Kasumi-1 (cell line): ENCODE results near the gene ASCC1.

Experiments
- DNase-seq, 2 experiments: peaks; one replicate each; lab custom pipeline; 2025; lab: John Stamatoyannopoulos, UW

Gene ASCC1

DNA sequence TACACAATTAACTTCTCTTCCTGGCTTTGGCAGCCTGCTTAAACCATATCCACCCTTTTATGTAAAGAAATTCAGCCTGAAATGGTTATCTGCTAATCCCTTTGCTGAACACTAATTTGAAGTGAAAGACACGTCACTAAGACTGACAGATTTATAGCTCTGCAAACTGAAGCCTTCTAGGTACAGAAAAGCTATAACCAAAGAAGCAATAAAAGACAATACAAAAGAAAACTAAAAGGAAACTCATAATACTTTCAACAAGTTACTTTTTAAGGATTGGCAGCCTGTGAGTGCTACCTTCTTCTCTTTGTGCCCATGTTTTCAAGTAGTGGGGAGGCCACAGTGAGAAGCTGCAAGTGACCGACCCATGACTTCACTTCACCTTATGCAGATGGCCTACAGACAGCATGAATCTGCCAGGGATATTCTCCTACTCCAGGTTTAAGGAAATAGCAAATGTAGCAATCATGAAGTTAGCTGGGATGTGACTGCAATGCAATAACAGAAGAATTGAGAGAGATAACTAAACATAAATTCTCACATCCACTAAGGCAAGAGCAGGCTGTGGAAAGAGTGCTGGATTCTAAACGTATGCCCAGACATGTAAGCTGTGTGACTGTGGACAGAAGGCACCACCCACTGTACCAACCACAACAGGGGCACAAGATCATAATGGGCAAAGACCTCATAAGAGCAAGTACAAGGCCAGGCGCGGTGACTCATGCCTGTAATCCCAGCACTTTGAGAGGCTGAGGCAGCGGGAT is 117.1 kb downstream of the ASCC1 start:
- DNase-seq: no peak

DNA sequence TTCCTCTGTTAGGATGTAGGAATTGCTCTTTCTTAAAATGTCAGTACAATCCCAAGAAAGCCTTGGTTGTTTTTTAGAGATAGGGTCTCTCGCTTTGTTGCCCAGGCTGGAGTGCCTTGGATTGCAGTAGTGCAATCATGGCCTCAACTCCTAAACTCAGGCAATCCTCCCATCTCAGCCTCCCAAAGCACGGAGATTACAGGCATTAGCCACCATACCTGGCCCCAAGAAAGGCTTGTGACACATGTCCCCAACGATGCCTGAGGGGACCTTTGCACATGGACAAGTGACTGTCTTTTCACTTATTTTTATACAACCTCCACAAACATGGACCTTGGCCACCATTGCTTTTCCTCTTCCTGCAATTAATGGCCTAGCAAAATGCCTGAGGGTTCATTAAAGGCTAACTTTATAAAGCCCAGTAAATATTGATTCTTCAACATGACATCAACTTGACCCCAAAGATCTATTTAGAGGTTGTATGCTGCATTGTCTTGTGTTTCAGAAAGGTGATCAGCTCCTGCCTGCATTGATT is 117.7 kb downstream of the ASCC1 start:
- no peak for DNase-seq

DNA sequence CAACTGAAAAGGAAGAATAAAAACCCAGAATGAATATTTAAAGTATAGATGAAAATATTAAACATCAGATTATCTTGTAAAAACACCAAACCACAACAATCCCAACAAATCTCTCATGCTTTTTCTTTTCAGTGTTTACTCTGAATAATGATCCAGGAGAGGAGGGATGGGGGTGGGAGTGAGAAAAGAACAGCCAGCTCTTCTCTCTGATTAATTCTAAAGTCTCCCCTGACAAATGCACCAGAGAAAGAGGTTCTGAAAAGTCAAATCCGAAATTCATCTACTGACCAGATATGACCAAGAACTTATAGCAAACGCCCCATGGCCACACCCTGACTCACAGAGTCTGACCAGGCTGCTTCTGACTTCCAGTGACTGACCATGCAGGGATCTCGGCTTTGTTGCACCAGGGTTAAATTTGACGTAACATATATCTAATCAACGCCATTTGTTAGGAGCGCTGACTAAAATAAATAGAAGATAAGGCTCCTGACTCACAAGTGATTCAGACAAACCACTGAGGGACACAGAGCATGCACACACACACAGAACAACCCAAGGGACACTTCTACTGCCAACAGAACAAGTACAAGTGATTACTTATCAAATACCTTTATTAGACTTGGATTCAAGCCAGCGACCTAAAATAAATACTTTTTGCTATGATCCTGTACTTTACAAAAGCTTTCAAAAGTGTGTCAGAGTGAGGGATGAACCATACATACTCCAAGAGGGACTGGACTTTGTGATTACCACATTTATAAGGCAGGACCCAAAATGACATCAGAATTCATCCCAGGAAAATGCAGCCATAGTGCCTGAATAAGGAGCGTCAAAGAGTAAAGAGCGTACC is 118.4 kb downstream of the ASCC1 start:
- DNase-seq: no peak

DNA sequence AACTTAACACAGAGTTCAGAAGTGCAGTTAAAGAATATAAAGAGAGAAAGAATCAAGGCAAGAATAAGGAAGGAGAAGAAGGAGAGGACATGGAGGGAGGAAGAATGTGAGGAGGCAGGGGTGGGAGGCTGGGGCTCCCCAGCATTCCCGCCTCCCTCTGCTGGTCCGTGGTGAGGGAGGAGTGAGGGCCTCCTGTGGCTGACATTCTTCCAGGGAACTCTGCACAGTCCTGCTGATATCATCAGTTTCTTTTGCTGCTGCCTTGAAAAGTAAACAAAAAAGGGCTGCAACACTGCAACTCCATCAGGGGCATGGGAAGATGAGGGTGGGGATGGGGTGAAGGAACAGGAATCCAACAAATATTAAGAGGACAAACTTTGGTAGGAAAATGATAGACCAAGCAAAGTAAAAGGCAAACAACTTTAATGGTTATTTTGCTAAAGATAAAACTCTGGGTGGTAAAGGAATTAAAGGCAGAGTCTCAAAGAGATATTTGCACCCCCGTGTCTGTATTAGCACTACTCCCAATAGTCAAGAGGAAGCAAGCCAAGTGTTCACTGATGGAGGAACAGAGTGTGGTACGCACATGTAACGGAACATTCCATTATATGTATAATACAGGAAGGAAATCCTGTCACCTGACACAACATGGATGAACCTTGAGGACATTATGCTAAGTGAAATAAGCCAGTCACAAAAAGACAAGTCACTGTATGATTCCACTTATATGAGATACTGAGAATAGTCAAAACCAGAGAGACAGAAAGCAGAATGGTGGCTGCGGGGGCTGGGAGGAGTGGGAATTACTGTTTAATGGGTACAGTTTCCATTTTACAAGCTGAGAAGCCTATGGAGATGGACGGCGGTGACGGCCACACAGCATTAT is 119.7 kb downstream of the ASCC1 start:
- no peak for DNase-seq

DNA sequence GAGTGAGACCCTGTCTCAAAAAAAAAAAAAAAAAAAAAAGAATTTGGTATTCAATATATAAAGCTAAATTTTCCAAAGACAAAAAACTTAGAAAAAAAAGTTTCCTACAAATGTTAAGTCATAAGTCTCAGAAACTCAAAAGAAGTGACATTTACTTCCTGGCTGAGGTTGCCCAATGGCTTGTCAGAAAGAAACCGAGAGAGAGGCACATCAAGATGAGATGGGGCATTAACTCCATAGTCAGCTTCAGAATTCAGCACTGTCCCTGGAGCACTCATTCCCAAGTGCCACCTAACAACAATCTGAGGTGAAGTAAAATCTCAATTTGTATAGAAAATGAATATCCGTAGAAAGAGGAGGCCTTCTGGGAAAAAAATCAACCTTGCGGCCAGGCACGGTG is 120.9 kb downstream of the ASCC1 start:
- no peak for DNase-seq

DNA sequence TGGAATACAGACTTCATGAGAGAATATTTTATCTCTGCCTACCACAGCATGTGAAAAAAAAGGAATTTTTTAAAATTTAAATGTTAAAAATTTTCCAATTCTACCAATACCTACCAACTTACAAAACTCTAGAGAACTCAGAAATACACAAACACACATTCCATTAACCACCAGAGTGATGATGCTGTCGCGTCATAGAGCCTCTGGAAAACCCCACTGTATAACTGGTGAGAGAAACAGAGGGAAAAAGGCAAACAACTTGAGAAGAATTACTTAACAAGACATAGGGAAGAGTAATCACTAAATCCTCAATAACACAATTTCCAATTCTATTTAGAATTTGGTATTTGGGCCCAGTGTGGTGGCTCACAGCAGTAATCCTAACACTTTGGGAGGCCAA is 121.5 kb downstream of the ASCC1 start:
- no peak for DNase-seq

DNA sequence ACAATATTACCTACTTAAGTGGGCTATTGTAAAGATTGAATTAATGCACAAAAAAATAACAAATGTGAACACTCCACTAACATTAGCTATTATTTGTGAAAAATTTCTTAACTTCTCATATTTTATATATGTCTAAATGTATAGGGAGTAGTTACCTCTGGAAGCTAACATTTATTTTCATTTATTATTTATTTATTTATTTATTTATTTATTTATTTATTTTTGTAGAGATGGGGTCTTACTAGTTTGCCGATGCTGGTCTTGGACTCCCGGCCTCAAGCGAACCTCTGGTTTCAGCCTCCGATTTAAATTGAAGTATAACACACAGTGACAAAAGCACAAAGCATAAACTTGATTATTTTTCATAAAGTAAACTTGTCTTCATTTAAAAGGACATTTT is 122.6 kb downstream of the ASCC1 start:
- no peak for DNase-seq

DNA sequence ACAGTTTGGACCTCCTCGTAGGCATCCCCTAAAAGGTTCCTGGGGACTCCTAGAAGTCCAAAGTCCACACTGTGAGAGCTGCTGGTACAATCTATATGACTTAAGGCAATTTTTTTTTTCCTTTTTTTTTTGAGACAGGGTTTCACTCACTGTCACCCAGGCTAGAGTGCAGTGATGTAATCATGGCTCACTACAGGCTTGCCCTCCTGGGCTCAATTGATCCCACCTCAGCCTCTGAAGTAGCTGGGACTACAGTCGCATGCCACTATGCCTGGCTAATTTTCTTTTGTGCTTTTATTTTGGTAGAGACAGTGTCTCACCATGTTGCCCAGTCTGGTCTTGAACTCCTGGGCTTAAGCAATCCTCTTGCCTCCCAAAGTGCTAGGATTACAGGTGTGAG is 123.1 kb downstream of the ASCC1 start:
- no peak for DNase-seq

DNA sequence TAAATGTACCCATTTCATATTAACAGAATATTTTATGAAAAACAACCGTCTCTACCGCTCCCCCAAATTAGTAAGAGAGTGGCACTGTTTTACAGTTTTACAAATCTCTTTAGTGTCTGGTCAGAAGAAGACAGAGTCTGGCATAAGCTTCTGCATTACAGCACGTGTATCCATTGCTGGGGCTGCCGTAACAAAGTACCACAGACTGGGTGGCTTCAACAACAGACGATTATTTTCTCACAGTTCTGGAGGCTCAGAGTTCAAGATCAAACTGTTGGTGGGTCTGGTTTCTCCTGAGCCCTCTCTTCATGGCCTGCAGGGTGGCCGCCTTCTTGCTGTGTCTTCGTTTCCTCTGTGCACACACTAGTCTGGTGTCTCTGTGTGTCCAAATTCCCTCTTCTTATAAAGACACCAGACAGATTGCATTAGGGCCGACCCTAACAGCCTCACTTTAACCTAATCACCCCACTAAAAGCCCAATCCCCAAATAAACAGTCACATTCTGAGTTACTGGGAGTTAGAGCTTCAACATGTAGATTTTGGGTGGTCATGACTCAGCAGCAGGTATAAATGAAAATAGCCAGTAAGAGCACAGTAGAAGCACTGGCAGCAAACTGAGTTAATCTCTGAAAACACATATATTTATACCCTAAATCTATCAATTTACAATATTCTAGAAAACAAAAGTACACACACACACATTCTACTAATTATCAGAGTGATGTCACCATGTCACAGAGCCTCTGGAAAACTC is 123.7 kb downstream of the ASCC1 start:
- DNase-seq: no peak

DNA sequence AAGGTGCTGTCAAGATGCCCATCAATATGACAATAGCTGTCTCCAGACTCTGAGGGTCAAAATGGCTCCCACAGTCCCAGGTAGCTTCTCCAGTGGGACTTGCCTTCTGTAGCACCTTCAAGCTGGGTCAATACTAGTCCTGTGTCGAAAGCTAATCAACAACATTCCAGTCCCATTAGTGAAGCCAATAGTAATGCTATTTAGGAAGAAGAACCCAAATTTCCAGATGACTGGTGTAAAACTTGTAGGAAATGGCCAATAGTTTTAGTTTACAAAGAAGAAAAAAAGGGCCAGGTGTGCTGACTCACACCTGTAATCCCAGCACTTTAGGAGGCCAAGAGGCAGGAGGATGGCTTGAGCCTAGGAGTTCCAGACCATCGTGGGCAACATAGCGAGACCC is 125.8 kb downstream of the ASCC1 start:
- DNase-seq: no peak

DNA sequence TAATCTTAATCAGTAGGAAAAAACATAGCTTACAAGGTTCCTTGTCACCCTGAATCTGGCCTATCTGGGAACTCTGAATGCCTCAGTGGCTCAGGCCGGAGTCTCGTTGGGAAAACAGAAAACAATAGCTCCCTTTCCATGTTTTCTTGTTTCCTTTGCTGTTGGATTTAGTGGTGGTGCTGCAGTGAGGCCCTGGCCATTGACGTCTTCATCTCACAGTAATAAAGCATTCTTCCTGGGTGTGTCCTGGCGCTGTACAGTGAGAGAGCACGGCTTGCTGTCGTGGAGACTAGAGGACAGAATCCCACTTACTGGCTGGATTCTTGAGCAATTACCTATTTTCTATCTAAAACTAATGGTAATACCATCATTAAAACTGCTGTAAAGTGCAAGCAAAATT is 126.5 kb downstream of the ASCC1 start:
- DNase-seq: no peak

DNA sequence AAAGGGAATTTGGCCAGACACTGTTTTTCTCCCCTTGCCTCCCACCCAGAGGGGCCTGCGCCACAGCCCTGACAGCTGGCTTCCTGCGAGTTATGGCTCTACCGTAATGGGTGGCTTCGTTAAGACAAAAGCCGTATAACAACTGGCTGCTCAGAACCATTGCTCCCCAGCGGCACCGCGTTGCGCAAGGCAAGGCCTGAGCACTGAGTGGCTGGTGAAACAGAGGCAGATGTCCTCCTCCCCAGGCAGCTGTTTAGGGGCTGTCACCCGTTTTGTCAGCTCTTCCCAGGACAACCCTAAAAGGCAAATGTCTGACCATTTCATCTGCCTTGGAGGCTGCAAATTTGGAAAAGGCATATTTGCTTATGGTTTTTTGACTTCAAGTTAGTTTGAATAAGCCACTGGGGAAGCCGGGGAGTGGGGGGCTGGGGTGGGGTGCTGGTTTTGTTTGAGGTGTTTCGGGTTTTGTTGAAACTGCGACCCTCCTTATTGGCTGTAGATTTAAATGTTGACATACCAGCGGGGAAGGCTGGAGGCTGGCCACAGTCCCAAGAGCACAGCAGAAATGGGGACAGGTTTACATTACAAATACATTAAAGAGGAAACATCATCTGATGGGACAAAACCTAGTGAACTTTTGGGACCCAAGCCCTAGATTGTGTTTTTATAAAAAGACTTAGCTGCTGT is 127.0 kb downstream of the ASCC1 start:
- DNase-seq: no peak

DNA sequence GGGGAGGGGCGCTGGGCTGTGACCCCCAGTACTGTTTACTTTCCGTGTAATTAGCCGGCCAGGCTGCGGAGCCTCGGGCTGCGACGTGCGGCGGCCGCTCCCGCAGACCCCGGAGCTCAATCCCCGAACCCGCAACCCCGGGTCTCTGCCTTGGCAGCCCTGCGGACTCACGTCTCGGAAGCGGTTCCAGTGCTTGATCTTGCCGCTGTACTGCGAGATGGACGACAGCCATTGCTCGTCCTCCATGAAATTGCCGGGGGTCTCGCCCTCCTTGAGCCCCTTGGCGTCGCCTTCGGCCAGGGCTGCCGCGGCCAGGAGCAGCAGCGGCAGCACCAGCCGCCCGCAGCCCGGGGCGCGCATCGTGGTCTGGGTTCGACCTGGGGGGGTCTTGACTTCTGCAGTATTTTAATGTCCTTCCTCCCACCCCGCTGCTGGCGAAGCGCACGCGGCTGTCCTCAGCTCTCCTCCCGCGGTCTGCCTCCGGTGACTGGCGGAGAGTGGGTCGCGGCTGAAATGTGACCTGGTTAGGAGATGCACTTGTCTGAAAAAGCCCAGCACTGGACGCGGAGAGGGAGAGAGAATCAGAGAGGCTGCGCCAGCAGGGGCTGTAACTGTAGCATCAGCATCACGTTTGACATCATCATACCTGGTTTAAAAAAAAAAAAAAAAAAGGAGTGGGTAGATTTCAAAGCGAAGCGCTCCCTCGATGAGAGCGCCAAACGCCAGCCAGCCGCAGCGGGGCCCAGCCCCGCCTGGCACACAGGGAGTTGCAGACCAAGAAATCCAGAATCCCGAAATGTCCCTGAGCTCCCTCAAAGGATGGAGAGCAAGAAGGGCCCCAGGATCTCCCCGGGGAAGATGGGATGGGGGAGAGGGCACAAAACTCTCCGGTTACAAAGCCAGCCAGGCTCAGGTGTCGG is 127.8 kb downstream of the ASCC1 start, which contains the start of gene SPOCK2:
Gene SPOCK2 (minus strand): TSS at position 583 of the 920 bp plus-strand sequence. CDS start 223 bp downstream, at position 360.
- no peak for DNase-seq

DNA sequence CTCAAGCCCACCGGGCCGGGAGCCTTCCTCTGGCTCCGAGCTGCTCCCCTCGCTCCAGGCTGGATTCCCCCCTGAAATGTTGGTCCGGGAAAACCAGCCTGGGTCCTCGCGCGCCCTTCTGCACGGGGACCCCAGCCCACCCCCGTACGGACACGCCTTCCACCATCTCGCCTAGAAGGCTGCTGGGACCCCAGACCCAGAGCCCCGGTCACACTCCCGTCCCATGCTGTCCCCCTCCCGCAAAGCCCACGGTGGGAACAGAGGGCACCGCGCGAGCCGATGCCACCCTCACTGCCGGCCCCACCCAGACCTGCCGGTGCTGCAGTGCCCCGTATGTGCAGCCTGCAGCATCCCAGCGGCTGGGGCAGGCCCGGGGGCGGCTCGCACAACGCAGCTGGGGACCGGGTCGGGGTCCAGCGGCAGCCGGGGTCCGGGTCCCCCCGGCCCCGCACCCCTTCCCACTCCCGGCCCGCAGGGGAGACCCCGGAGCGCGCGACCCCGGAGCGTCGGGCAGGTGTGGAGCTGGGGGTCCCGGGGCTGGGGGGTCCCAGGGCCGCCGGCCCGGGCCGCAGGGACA is 128.6 kb downstream of the ASCC1 start:
- no peak for DNase-seq

DNA sequence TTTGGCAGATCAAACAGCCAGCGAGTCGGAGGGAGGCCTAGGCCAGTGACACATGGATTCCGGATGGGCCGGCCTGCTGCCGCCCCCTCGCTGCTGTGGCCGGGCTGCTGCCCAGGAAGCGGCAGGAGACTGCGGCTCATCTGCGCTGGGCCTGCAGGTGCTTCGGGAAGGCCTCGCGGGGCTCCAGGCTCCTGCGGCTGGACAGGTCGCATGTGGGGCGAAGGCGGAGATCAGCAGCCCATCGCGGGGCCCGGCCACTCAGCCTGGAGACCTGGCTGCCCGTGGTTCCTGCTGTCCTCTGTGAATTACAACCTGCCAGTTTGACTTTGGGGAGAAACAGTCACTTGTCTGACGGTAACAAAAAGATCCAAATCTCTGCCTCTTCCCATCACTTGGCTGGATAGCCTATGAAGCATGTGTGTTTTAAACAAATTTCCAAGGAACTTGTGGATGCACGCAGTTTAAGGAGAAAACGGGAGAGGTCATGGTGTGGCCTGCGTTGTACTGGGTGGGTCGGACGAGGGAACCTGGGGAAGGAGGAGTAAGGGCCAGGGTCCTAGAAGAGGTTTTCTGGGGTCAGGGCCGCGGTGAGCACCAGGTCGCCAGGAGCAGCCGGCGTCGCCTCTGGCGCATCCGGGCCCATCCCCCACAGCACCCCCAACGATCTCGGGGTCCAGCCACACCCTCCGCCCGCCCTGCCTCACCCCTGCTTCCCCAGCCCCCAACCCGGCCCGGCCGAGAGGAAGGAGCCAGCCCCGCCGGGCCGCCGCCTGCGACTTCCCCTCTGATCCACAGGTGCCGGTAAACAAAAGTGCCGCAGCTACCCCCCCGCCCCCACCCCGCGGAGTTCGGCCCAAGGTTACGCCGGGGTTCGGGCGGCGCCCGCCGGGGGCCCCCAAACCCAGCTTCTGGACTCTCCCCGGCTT is 129.3 kb downstream of the ASCC1 start:
- DNase-seq: no peak

DNA sequence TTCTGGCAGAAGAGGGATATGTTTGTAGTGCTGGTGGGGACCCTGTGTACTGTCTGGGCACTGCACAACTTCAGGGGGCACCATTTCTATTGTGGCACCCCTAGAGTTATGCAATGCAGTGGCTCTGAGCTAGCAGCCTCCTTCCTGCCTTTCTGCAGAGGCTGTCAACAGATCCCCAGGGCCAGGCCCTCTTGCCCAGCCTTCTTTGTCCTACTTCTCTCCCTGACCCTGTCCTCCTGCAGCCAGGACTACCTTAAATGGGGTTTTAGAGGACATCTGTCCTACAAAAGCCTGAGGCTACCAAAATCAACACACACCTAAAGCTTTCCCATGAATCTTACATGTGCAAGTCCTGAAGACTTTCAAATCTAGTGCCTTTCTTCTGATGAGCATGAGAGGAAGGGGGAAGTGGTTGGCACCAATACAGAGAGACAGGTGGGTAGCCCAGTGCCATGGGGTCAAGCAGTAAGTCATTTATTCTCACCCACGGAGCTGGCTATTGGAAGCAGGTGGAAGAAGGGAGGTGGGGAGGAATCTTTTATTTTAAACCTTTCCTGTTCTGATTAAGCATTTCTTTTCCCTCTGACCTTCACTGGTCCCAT is 130.1 kb downstream of the ASCC1 start:
- DNase-seq: no peak

DNA sequence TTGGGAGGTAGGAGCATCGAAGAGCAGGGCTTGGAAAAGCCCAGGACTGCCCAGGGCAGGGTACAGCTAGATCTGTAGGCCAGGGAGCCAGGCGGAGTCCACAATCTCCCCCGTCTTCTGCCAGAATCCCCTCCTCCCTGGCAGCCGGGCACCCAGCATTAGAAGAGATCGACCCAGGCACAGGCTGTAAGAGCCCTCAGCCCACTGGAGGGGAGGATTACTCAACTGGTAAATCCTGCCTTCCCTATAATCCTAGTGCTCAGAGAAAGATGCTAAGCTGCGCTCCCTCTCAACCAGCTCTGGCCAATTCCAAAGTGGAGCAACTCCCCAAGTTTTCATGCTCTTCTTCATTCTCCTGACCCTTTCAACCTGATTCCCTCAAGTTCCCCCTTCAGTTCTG is 130.9 kb downstream of the ASCC1 start:
- DNase-seq: no peak
